K562 (cell line): Measurements from ENCODE around the gene PLEKHG5. TPM values are rescaled to one million over a fixed set of nuclear protein-coding genes. Genes with fewer than 3 reads are reported as not detected.
A peak's percentile ranks its signal among the peaks of the same experiment; 100 is the strongest.

ENCODE experiments used
- ATF7 ChIP-seq: fragments of 450-650 bp; IDR thresholded peaks from 2 replicates; pipeline ENCODE4 v1.7.1; 2014; ENCODE audit warnings: mild to moderate bottlenecking, moderate library complexity
- BRF1 ChIP-seq: IDR thresholded peaks from 3 replicates; pipeline ENCODE4 v1.6.1; 2011; ENCODE audit warnings: borderline replicate concordance, mild to moderate bottlenecking; ENCODE audit not compliant: insufficient read length; ENCODE audit errors: extremely low read depth
- CEBPG ChIP-seq, 3 experiments: fragments of 200-800 bp in 1 of 3; sonication (Bioruptor generic) in 1 of 3; sonication (generic) in 1 of 3; formaldehyde crosslinking in 1 of 3; IDR thresholded peaks in 2 of 3; conservative IDR thresholded peaks in 1 of 3; 2 replicates each; pipeline versions ENCODE4 v1.6.1 to v1.8.0; 2016 to 2022; ENCODE audit warnings: missing compliant biosample characterization in 2 of 3, missing genetic modification characterization in 2 of 3, mild to moderate bottlenecking in 1 of 3, missing genetic modification reagents in 1 of 3
- CUX1 ChIP-seq: fragments of 200-800 bp; sonication (Bioruptor generic); IDR thresholded peaks from 2 replicates; pipeline ENCODE4 v1.6.1; 2016; ENCODE audit warnings: missing genetic modification characterization, missing compliant biosample characterization
- DDX20 ChIP-seq: fragments of 450-650 bp; IDR thresholded peaks from 2 replicates; pipeline ENCODE4 v1.6.1; 2016; ENCODE audit warnings: missing genetic modification characterization, low read depth, mild to moderate bottlenecking, missing compliant biosample characterization, moderate library complexity
- GABPA ChIP-seq: fragments of 200-800 bp; sonication (Bioruptor generic); conservative IDR thresholded peaks from 2 replicates; pipeline ENCODE4 v1.6.1; 2016; ENCODE audit warnings: low read depth, missing genetic modification characterization, missing compliant biosample characterization
- MXI1 ChIP-seq: IDR thresholded peaks from 2 replicates; pipeline ENCODE4 v1.6.1; 2011; ENCODE audit warnings: low read depth, mild to moderate bottlenecking, improper control_type of control experiment, low read length
- NRF1 ChIP-seq, 2 experiments: fragments of 450-650 bp; IDR thresholded peaks in 1 of 2; conservative IDR thresholded peaks in 1 of 2; 2 replicates each; pipeline ENCODE4 v1.6.1; 2014; ENCODE audit warnings: mild to moderate bottlenecking in 2 of 2
- RCOR1 ChIP-seq, 2 experiments: IDR thresholded peaks; 2 replicates each; pipeline ENCODE4 v1.6.1; 2012; ENCODE audit warnings: low read depth in 2 of 2, low read length in 2 of 2, borderline replicate concordance in 1 of 2, improper control_type of control experiment in 1 of 2
- SAP30 ChIP-seq: fragments of 200-600 bp; sonication (generic); IDR thresholded peaks from 2 replicates; pipeline ENCODE4 v1.6.1; 2012; ENCODE audit warnings: borderline replicate concordance, low read depth, mild to moderate bottlenecking, moderate library complexity, low read length, control low read depth, inconsistent platforms; ENCODE audit not compliant: insufficient read depth, poor library complexity, severe bottlenecking
- TEAD4 ChIP-seq, 2 experiments: sonication (generic) in 1 of 2; formaldehyde crosslinking in 1 of 2; IDR thresholded peaks; 2 replicates each; pipeline versions ENCODE4 v1.6.1 to v1.8.0; 2012 to 2022; ENCODE audit warnings: borderline replicate concordance in 1 of 2, inconsistent platforms in 1 of 2, low read length in 1 of 2, mild to moderate bottlenecking in 1 of 2, missing genetic modification reagents in 1 of 2
- ZEB2 ChIP-seq: fragments of 450-650 bp; IDR thresholded peaks from 2 replicates; pipeline ENCODE4 v1.6.1; 2016
- ZNF717 ChIP-seq: fragments of 250-450 bp; sonication (Bioruptor Pico); IDR thresholded peaks from 2 replicates; pipeline ENCODE4 v1.5.0; 2021
- polyA plus RNA-seq, 8 experiments: library from polyadenylated mRNA; depleted of rRNA in 4 of 8; stranded (reverse) in 5 of 8; unstranded in 3 of 8; fragments of >200 nt; fragmentation: Nextera tagmentation in 2 of 8; fragmentation: Illumina TruSeq in 1 of 8; extraction: Ambion mirVana in 2 of 8; extraction: Trizol in 1 of 8; gene quantifications; 2 replicates each; pipeline versions ENCODE4 v1.2.1 to v1.2.3, GENCODE V29; 2011 to 2014; ENCODE audit warnings: inconsistent platforms in 1 of 8, missing spikeins in 1 of 8
- total RNA-seq, 7 experiments: library from RNA; depleted of rRNA in 6 of 7; stranded (reverse); fragments of >200 nt in 6 of 7; fragmentation: Illumina TruSeq in 2 of 7; extraction: Trizol in 2 of 7; gene quantifications; 2 replicates each; pipeline versions ENCODE4 v1.2.1 to v1.2.3, GENCODE V29; 2011 to 2021; ENCODE audit warnings: low replicate concordance in 1 of 7
- TF ChIP-seq, protein P1 (sequence below), 2 experiments: IDR thresholded peaks in 1 of 2; conservative IDR thresholded peaks in 1 of 2; 2 replicates each; pipeline ENCODE4 v1.6.1; 2016; ENCODE audit warnings: low read depth in 2 of 2, mild to moderate bottlenecking in 1 of 2, missing compliant biosample characterization in 1 of 2, missing genetic modification characterization in 1 of 2, moderate library complexity in 1 of 2

The PLEKHG5 gene
- total and polyA plus RNA-seq, 9 of the 15 experiments (the other 6 are each of a cell fraction or from before 2014, with no cell fraction given), result 0.04 to 0.29 (median 0.09) TPM; not detected in 3

GRCh38 chr1:6423321-6423999 lies 68.0 kb downstream of the PLEKHG5 start (continued):
- 0 out of 2 replicates have a peak, but pooled peaks have one; percentile 9 for TF ChIP-seq TEAD4 (IDR thresholded peaks at IDR 0.05; ENCODE audit: low read length)
- no peak for TF ChIP-seq TEAD4 (CRISPR knock-in tag; IDR thresholded peaks at IDR 0.05; ENCODE audit: borderline replicate concordance)
- no peak for TF ChIP-seq CUX1 (CRISPR knock-in tag)
- TF ChIP-seq BRF1, result no peak
- 0 out of 4 replicates have a peak, but pooled peaks of 1 of the 2 experiments have one; percentile 47 for TF ChIP-seq RCOR1 (IDR thresholded peaks at IDR 0.05; ENCODE audit: borderline replicate concordance in 1 of 2, low read depth in 2 of 2, low read length in 2 of 2)
- no peak for TF ChIP-seq MXI1
- no peak for TF ChIP-seq GABPA
- TF ChIP-seq, protein P1, sequence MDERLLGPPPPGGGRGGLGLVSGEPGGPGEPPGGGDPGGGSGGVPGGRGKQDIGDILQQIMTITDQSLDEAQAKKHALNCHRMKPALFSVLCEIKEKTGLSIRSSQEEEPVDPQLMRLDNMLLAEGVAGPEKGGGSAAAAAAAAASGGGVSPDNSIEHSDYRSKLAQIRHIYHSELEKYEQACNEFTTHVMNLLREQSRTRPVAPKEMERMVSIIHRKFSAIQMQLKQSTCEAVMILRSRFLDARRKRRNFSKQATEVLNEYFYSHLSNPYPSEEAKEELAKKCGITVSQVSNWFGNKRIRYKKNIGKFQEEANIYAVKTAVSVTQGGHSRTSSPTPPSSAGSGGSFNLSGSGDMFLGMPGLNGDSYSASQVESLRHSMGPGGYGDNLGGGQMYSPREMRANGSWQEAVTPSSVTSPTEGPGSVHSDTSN (CRISPR knock-in tag; IDR thresholded peaks at IDR 0.05; ENCODE audit: low read depth), result no peak
- TF ChIP-seq, protein P1 (tag; conservative IDR thresholded peaks at IDR 0.05; ENCODE audit: low read depth), result no peak
- TF ChIP-seq SAP30, result no peak
- no peak for TF ChIP-seq ZNF717 (CRISPR knock-in tag)
- TF ChIP-seq DDX20, result no peak
- TF ChIP-seq ATF7, result 0 out of 2 replicates have a peak, but pooled peaks have one; percentile 11
- TF ChIP-seq CEBPG (CRISPR knock-in tag; IDR thresholded peaks at IDR 0.05), result no peak
- TF ChIP-seq CEBPG (tag; conservative IDR thresholded peaks at IDR 0.05 in 1 of 2, IDR thresholded peaks at IDR 0.05 in 1 of 2), result no peak
- peak; percentile 92 for TF ChIP-seq ZEB2
- peak; percentile 13 to 37; a peak in 1 of 4 replicates for TF ChIP-seq NRF1 (conservative IDR thresholded peaks at IDR 0.05 in 1 of 2, IDR thresholded peaks at IDR 0.05 in 1 of 2)
